NCI-H2171 treated with DMSO at 0.1 percent for 48 hours (cell line): Measurements from ENCODE around the gene KRTAP5-1.
"Not testable (repeated sequence)": the region's sequence is repeated elsewhere in the genome, so short reads cannot be mapped to it uniquely, and the experiment has no call there.

Experiments used
- DNase-seq: peaks from one replicate; lab custom pipeline; 2025; lab: John Stamatoyannopoulos, UW

The KRTAP5-1 gene, protein sequence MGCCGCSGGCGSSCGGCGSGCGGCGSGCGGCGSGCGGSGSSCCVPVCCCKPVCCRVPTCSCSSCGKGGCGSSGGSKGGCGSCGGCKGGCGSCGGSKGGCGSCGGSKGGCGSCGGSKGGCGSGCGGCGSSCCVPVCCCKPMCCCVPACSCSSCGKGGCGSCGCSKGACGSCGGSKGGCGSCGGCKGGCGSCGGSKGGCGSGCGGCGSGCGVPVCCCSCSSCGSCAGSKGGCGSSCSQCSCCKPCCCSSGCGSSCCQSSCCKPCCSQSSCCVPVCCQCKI

DNA sequence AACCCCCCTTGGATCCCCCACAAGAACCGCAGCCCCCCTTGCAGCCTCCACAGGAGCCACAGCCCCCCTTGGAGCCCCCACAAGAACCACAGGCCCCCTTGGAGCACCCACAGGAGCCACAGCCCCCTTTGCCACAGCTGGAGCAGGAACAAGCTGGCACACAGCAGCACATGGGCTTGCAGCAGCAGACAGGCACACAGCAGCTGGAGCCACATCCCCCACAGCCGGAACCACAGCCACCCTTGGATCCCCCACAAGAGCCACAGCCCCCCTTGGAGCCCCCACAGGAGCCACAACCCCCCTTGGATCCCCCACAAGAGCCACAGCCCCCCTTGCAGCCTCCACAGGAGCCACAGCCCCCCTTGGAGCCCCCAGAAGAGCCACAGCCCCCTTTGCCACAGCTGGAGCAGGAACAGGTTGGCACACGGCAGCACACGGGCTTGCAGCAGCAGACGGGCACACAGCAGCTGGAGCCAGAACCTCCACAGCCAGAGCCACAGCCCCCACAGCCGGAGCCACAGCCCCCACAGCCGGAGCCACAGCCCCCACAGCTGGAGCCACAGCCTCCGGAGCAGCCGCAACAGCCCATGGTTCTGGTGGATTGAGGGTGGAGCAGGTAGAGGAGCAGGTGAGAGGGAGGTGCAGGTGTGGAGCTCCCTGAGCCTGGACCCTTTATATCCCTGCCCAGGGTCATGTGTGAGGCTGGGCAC is at the start of gene KRTAP5-1:
Gene KRTAP5-1 (minus strand): TSS at position 623 of the 710 bp plus-strand sequence. CDS start 34 bp downstream, at position 589.
- DNase-seq, result not testable (repeated sequence)

DNA sequence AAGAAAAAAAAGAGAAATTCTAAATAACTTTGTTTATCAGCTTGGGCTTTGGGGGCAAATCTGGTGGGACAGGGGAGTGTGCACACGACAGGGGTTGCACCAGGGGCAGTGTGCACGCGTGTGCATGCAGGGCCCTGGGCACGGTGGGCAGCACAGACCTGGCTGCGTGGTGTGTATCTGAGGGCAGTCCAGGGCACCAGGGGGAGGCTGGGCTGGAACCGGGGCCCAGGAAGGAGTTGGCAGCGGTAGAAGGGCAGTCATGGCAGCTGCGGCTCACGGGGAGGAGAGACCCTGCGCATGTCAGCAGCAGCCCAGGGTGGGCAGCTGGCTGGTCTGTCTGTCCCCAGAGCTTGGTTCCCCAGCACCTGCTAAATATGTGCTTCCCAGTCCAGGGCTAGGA is 48.8 kb upstream of the KRTAP5-1 start:
- DNase-seq, result no peak

DNA sequence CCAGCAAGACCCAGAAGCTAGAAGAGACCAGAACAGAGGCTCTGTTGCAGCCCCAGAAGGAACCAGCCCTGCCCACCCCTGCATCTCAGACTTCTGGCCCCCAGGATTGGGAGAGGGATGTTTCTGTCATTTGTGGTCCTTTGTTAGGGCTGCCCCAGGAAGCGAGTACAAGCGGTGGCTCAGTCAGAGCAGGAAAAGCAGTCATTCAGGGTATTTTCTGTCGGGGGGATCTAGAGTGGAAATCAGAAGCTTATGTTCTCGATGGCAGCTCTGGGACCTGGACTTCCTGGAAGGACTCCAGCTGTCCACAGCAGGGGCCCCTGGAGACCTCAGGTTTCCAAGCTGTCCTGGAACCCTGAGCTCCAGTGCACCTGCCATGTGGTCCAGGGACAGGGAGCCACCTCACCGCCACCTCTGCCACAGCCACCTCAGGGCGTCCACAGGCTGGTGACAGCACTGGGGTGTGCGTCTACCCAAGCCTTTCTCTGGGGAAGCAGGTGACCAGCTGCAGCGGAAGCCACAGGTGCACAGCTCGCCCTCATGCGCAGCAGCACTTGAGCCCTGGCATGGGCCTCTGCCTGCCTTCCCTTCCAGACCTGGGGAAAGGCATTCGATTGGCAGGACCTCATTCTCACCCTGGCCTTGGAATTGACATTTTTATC is 47.1 kb upstream of the KRTAP5-1 start:
- DNase-seq, result no peak

DNA sequence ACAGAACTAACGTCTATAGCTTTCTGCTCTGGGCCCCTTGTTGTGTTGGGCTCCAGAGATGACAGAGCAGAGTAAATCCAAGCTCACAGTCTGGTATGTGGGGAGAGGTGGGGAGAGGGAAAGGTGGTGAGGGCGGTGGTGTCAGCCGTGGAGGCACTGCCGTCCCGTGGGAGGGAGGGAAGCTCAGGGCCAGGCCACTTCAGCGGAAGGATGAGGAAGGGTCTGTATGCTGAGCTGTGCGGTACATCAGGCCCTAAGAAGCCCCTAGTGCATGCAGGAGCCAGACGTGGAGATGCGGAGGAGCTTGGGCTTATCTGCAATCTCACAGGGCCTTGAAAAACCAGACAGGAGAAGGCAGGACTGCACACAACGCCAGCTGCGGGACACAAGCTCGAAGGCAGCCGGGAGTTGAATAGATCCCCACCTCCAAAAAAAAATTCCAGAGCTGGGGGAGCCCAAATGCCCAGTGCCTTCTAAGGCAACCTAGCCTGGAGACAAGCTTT is 46.0 kb upstream of the KRTAP5-1 start:
- no peak for DNase-seq

DNA sequence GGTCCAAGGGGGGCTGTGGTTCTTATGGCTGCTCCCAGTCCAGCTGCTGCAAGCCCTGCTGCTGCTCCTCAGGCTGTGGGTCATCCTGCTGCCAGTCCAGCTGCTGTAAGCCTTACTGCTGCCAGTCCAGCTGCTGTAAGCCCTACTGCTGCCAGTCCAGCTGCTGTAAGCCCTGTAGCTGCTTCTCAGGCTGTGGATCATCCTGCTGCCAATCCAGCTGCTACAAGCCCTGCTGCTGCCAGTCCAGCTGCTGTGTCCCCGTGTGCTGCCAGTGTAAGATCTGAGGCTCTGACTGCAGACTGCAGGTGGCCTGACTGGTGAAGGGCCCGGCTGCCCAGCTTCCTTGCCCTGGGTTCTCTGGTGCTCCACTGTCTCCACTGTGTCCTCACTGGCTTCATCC is 45.2 kb upstream of the KRTAP5-1 start:
- DNase-seq, result no peak

DNA sequence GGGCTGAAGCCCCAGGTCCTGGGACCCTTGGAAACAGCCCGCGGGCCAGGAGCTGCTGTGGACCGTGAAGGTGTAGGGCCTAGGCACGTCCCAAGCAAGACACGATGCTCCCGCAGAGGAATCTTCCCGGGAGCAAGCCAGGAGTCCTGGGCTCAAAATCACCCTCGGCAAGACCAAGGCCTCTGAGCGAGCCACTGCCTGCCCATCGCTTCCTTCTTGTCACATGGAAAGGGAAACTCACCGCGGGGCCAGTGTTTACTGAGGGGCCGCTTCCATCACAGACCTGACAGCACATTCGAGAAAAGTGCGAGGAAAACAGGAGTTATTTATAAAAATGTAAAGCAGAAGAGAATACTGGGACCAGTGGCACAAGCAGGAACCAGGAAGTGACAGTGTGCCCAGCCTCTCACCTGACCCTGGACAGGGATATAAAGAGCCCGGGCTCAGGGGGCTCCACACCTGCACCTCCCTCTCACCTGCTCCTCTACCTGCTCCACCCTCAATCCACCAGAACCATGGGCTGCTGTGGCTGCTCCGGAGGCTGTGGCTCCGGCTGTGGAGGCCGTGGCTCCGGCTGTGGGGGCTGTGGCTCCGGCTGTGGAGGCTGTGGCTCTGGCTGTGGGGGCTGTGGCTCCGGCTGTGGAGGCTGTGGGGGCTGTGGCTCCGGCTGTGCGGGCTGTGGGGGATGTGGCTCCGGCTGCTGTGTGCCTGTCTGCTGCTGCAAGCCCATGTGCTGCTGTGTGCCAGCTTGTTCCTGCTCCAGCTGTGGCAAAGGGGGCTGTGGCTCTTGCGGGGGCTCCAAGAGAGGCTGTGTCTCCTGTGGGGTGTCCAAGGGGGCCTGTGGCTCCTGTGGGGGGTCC is 44.5 kb upstream of the KRTAP5-1 start, which contains the start of gene KRTAP5-5:
Gene KRTAP5-5 (plus strand): TSS at position 450 of the 860 bp plus-strand sequence. CDS start 66 bp downstream, at position 516.
- DNase-seq, result no peak

DNA sequence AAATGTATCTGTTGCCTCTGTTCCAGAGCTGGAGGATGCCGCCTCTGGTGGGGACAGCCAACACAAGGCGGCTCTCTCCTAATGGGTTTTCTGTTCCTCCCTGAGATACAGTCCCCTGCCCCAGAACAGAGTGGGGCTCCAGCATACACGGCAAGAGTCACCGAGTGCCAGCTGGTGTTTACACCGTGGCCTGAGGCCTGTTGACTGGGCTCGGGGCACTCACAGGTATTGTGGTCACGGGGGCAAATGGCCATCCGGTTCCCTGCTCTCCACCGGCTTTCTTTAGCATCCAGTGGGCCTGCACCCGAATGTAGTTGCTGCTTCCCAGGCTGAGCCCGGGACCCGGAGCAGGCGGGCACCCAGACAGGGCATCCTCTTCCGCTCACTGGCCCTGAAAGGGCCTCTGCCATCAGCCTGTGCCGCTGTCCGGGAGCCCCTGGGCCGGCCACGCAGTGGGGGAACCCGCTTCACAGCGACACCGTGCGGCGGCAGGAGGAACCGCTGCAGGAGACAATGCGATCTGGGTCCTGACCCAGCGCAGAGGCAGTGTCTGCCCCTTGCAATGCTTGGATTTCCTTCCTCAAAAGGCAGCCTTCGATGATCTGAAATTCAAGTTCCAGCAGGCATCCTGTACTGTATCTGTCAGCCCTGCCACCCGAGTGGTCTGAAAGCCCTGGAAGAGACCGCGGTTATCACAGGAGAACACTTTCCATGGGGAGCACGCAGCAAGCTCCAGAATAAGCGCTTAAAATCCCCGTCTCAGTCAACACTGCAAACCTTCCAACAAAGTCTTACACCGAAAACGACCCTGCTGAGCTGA is 43.6 kb upstream of the KRTAP5-1 start:
- DNase-seq, result no peak

DNA sequence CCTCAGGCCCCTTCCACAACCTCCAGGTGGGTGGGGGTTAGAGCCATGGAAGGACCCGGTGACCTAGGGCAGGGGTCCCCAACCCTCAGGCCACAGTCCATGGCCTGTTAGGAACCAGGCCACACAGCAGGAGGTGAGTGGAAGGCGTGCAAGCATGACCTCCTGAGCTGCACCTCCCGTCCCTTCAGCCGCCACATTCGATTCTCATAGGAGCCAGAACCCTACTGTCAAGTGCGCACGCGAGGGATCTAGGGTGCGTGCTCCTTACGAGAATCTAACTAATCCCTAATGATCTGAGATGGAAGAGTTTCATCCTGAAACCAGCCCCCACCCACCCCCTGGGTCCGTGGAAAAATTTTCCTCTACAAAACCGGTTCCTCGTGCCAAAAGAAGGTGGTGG is 40.5 kb upstream of the KRTAP5-1 start:
- DNase-seq, result no peak

DNA sequence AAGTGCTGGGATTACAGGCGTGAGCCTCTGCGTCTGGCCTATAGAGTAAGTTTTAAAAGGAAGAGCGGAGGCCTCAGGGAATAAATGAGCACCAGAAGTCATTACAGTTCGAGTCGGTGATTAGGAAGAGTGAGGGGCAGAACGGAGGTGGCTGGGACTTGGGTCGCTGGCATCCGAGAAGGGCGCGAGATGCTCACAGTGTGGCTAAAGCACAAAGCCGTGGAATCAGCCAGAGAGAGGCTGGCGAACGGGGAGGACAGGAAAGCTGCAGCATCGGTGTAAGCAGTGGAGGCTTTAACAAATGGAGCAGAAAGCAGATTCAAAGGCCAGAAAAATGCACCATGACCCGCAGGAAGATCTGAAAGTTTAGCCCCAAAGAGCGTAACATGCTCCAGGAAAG is 39.5 kb upstream of the KRTAP5-1 start:
- no peak for DNase-seq

DNA sequence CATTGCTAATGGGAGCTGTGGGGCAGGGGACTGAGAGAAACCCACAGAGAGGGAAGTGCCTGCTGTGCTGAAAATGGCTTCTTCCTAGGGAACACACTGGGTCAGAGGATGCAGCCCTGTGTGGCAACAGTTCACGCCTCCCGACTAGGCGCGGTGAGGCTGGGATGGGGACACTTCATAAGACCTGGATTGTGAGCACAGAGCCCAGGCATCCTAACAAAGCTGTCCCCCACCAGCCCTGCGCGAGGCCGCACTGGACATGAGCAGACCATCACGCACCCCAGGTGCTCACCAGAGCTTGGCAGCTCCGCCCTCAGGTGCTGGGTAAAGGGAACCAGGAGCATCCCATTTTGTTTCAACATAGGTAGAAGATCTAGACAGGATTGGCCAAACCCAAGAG is 38.6 kb upstream of the KRTAP5-1 start:
- no peak for DNase-seq

DNA sequence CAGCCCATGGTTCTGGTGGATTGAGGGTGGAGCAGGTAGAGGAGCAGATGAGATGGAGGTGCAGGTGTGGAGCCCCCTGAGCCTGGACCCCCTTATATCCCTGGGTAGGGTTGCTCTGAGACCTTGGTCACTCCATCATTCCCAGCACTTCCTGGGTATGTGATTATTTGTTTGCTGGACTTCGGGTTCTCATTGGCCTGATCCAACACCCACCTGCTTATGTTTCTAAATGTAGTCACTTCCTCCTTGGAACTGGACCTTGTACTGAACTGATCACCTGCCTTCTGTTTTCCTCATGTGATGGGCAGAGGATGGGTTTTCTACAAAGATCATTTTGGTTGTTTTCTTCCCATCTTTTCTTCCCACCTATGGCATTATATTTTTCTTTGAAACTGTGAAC is 37.0 kb upstream of the KRTAP5-1 start, which contains the start of gene KRTAP5-4:
Gene KRTAP5-4 (minus strand): TSS at position 53 of the 400 bp plus-strand sequence. CDS start 45 bp downstream, at position 8.
- DNase-seq, result no peak

DNA sequence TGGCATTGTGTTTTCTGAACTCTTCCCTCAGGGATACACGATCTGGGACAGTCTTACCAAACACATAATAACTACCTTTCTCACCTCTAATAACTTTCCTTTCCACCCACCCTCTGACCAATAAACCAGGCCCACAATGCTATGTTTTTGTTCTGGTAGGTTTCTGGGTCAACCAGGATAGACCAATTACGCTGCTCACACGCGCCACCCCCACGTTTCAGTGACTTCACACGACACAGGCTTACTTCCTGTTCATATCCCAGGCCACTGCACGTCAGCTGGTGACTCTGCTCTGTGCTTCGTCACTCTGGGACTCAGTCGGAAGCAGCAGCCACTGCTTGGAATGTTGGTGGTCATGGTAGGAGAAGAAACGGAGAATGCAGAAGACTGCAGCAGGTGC is 34.4 kb upstream of the KRTAP5-1 start:
- DNase-seq, result no peak

DNA sequence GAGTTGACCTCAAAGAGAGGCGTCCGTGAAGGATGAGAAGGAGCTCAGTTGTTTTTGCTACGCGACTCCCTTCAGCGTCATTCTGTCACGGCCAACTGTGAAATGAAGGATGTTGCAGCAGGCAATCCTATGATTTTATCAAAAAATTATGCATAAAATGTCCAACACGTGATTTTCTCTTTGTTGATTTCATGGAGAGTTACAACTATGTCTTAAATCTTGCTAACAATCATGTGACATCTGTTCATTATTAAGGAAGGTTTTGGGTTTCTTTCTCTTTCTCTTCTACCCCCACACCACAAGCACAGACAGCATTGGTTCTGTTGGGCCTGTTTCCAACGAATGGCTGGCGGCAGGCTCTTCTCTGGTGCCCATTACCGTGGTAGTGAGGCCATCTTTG is 33.1 kb upstream of the KRTAP5-1 start:
- no peak for DNase-seq

DNA sequence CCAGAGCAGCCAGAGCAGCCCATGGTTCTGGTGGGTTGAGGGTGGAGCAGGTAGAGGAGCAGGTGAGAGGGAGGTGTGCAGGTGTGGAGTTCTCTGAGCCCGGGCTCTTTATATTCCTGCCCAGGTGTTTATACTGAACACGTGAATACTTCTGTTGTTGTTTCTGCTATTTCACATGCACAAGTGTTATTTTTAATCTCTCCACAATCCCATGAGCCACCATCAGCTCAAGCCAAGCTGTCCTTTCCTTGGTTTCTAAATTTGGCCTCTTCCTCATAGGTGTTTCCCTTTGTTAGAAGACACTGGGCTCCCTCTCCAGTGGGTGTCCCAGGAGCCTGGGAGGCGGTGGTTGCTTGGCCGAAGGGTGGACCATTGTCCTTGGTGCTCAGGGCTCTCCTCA is 23.3 kb upstream of the KRTAP5-1 start, which contains the start of gene KRTAP5-3:
Gene KRTAP5-3 (minus strand): TSS at position 101 of the 400 bp plus-strand sequence. CDS start 78 bp downstream, at position 23.
- DNase-seq, result no peak

DNA sequence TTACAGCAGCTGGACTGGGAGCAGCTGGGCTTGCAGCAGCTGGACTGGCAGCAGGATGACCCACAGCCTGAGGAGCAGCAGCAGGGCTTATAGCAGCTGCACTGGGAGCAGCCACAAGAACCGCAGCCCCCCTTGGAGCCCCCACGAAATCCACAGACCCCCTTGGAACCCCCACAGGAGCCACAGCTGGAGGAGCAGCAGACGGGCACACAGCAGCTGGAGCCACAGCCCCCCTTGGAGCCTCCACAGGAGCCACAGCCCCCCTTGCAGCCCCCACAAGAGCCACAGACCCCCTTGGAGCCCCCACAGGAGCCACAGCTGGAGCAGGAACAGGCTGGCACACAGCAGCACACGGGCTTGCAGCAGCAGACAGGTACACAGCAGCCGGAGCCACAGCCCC is 22.8 kb upstream of the KRTAP5-1 start:
- DNase-seq, result not testable (repeated sequence)

DNA sequence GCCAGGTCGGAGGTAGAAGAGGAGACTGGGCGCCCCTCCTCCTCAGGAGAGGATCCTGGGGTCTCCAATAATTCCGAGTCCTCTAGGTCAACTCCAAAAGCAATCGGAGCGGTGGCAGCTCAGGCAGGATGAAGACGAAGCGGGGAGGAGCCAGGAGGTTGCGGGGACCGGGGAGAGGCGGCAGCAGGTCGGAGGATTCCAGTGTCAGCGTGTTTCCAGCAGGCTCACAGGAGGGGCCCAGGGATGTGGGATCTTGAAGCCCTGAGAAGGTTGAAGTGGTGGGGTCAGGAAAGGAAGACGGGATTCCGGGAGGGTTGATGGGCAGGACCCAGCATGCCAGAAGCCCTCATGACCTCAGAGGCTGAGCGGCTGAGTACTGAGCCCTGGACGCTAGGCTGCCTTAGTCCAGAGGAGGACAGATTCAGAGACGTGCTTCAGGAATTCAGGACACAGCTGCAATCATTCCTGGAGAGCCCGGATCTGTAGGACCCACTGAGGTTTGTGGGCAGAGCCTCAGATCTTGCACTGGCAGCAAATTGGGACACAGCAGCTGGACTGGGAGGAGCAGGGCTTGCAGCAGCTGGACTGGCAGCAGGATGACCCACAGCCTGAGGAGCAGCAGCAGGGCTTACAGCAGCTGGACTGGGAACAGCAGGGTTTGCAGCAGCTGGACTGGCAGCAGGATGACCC is 22.2 kb upstream of the KRTAP5-1 start:
- DNase-seq, result not testable (repeated sequence)

DNA sequence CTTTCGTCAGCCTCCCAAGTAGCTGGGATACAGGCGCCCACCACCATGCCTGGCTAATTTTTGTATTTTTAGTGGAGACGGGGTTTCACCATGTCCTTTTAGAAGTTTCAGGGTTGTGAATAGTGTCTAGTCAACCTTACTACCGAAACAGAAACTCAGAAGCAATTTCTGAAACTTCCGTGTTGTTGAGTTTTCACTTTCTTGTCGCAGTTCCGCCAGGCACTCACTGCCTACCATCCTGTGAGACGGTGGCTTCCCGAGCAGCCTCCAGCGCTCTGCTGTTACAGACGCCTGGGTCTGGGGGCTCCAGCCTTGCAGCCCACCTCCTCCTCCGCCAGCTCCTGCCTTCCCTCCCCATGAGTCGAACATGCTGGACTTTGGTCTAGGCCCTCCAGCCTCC is 20.8 kb upstream of the KRTAP5-1 start:
- not testable (repeated sequence) for DNase-seq

DNA sequence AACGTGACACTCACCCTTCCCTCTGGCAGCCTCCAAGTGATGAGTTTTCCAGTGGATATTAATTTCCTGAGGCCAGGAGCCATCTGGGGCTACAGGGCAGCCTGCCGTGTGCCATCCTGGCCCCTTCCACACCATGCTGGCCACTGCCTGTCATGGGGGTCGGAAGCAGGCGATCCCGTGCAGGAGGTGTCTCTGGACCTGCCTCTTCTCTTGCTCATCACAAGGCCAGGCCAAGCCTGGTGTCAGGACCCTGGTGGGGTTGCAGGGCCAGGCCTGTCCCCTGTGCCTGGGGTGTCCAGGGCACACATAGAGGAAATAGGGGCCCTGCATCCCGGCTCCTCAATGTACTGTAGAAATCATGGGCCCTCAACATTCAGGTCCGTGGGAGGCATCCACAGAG is 19.6 kb upstream of the KRTAP5-1 start:
- no peak for DNase-seq

DNA sequence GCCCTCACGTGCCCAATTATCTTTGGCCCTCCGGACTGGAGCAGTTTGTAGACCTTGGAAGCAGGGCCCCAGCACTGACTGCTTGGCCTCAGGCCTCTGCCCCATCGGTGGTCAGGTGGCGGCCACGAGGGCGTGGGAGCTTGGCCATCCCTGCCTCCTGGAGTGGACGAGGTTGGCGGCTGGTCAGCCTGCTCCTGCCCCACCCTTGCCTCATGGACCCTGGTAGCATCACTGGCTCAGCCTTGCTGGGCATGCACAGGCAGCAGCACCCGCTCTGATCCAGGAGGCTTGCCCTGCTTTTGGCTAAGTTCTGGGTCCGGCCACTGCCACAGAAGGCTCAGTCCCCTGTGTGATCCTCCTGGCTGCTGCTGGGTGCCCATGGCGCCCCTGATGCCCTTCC is 19.1 kb upstream of the KRTAP5-1 start:
- DNase-seq, result no peak

DNA sequence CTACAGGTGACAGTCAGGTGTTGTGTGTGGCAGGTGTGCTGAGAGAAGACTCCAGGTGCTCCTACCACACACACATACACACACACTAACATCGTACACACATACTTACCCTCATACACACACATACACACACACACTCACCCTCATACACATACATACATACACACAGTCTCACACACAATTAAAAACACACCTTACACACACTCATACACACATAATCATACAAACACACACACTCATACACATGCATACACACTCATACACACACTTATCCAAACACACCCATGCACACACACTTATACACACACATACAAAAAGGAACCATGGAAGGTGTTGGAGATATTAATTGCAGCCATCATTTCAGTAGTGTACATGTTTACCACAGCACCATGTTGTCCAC is 18.5 kb upstream of the KRTAP5-1 start:
- DNase-seq, result no peak
